Measurements from ENCODE around the gene ANKS6.
"Not testable (repeated sequence)": the region's sequence is repeated elsewhere in the genome, so short reads cannot be mapped to it uniquely, and the experiment has no call there.

Gene ANKS6

DNA sequence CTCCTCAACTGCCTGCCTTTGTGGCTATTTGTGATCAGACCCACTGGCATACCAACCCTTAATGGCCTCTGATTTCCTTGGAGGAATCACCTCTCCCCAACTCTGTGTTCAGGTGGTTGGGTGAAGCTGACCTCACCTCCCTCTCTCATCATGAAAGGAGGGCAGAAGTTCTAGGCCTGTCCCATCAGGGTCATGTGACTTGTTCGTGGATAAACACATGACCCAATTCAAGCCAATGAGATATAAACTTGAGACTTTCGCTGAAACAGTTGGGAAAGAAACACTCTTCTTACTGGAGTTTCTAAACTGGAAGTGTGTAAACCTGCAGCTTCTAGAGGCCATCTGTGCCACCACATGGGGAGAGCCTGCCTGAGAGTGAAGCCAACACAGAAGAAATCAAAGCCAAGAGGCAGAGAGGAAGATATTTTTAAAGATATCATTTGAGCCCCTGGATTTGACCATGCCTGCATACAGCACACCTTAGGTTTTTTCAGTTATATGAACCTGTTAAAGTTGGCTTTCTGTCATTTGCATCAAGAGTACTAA lies 93.4 kb downstream of the ANKS6 start:
- no peak for DNase-seq (ENCODE audit: low read depth)

DNA sequence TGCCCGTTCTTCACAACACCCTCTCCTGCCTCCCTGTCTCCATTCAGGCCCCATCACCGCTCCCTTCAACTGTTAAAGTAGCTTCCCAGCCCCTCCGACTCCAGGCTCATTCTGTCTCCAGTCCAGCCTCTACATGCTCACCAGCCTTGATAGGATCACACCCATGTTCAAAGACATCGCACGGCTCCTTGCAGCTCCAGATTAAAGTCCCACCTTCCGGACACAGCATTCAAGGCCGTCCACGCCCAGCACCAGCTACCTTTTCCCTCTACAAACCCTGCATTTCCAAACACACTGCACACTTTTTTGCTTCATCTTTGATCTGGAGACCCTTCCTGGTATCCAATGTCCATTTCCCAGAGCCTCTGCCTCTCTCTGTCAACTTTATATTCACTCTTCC lies 94.0 kb downstream of the ANKS6 start:
- no peak for DNase-seq (ENCODE audit: low read depth)

DNA sequence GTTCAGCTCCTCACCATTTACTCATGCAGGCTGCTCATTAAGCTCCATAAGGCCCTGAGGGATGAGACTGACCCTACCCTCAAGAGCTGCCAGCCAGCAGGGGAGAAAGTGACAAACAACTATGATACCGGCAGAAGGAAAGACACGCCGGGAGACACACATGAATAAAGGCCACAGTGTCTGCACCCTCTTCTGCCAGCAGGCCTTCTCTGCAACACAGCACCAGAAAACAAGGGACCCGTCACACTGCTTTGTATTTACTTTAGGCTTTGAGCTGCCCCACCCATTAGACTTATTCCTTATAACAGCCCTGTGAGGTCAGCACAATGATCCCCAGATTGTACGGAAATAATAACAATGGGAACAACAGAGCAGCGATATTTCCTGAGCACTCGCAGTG lies 94.8 kb downstream of the ANKS6 start:
- DNase-seq (ENCODE audit: low read depth): no peak

DNA sequence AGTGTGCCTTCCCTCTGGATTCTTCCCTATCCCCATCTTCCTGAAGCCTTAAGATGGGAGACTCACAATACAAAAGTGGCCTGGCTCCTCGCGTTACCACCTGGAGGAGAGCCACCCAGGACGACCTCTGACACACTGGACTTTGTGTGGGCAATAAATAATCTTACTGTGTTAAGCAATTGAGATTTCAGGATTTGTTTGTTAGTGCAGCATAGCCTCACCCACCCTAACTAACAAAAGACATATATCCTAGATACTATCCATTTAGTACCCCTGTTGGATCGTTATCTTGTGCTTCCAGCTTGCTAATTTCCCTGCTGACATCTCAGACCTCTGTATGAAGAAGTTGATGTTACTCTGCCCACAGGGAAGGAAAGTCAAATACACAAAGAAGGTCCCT lies 95.6 kb downstream of the ANKS6 start:
- no peak for DNase-seq (ENCODE audit: low read depth)

DNA sequence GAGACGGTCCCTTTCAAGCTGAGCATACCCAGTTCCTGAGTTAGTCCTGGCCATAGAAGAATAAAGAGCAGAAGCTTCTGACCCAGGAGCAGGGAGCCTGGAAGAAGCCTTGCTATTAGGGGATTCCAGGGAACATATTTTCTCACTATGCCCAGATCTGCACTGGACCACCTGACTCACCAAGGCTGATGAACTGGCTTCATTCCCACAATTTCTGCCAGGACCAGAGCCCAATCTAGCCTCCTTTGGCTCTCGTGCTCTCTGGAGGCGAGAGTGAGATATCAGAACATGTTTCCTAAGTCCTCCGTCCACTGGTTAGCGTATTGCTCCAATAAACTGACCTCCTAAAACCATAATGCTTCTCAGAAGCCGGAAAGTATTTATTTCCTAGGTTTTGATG lies 97.5 kb downstream of the ANKS6 start:
- DNase-seq (ENCODE audit: low read depth): no peak

DNA sequence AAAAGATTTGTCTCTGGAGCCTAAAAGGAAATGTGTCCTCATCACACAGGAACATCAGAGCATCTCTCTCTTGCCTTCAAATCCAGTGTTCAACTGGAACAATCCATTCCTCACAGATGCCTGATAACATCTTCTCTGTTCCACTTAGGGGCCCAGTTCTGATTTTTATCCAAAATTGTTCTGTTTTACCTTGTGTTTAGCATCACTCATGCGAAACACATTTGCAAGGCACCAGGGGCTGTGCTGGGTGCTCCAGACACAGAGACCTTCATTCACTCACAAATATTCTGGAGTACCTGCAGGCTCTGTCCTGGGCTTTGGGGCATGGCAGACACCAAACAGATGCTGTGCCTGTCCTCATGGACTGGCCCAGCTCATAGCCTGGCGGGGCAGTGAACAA lies 101.4 kb downstream of the ANKS6 start:
- no peak for DNase-seq (ENCODE audit: low read depth)

DNA sequence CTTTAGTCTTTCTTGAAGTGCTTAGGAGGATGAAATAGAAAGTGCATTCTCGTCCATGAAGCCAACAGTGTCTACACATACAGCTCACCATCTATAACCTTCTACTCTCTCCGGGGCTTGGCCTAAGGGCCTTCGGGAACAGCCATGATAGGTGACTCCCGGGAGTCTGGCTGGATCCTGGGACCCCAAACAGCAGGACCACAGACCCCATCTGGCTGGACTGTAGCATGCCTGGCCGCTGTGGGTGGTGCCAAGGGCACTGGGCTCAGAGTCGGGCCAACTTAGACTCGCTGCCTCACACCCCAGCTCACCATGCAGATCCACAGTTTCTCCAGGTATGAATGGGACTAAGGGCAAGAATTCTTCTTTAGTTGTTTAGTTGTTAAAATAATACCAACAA lies 104.0 kb downstream of the ANKS6 start:
- DNase-seq (ENCODE audit: low read depth): no peak

DNA sequence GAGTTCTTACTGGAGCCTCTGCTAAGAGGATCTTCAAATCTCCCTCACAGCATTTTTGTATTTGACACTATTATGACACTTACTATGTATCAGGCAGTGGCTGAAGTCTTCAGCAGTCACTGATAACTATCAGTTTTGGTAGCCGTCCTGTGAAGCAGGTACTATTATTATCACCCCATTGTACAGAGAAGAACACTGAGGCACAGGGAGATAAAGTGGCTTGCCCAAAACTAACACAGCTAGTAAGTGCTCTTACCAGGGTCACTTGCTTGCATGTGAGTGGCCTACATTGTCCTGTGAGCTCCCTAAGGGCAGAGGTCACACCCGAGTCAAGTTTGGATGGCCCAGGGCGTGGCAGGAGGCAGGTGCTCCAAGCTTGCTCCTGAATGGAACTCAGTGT lies 104.5 kb downstream of the ANKS6 start:
- no peak for DNase-seq (ENCODE audit: low read depth)

DNA sequence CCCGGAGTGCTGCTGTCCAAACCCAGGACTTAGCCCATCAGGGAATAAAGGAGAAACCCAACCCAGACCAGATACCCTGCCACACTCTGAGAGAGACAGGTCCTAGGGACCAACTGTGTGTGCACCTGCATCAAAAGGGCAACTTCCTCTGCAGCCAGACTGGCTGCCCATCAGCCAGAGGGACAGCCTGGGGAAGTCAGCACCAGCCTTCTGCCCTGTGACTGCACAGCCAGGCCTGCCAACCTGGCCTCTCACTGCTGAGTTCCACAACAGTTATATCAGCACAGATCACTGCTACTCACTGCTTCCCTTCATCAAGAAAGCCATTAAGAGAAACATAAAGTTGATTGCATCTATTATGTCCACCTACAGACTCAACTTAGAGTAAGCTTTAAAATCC lies 105.7 kb downstream of the ANKS6 start:
- DNase-seq (ENCODE audit: low read depth): no peak

DNA sequence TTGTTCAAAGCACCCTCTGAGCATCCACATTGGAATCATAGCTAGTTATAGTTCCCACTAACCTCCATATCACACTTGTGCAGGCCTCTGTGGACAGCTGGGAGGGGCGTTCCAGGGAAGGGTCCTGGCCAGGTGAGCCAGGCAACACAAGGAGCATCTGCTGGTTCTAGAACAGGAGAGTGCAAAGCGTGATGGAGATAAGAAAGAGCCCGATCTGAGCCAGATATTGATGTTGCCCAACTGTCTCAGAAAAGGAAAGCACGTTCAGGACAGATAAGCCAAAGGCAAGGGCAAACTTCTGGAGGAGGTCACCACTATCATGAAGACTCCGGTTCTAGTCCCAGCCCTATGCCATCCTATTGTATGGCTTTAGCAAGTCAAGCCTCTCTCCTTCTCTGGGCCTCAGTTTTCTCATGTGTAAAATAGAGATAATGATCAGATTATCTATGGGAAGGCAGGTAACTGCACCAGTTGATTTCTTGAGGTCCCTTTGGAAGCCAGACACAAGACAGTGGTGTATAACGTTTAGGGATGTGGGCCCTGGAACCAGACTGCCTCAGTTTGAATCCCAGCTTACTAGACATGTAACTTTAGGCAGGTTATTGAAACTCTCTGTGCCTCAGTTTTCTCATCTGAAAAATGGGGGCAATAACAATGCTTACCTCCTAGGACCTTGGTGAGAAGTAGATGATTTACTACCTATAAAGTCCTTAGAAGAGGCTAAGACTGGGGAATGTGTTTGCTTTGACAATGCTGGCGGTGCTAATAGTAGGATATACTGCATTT lies 107.5 kb downstream of the ANKS6 start:
- no peak for DNase-seq (ENCODE audit: low read depth)

DNA sequence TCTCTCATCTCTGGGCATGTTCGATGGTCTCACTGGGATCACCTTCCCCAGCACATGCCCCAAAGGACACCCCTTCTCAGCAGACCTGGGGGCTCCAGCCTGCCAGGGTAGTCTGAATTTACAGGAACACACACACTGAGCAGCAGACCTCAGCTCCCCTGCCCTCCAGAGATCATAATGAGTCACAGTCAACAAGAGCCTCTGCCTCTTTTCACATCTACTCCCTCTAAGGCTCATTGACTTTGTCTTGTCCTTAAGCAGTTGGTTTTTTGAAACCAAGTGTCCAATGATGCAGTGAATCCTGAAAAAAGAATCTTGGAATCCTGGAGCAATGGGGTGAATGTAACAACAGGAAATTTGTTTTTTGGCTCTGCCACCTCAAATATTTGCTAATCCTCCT lies 108.4 kb downstream of the ANKS6 start:
- DNase-seq (ENCODE audit: low read depth): no peak

DNA sequence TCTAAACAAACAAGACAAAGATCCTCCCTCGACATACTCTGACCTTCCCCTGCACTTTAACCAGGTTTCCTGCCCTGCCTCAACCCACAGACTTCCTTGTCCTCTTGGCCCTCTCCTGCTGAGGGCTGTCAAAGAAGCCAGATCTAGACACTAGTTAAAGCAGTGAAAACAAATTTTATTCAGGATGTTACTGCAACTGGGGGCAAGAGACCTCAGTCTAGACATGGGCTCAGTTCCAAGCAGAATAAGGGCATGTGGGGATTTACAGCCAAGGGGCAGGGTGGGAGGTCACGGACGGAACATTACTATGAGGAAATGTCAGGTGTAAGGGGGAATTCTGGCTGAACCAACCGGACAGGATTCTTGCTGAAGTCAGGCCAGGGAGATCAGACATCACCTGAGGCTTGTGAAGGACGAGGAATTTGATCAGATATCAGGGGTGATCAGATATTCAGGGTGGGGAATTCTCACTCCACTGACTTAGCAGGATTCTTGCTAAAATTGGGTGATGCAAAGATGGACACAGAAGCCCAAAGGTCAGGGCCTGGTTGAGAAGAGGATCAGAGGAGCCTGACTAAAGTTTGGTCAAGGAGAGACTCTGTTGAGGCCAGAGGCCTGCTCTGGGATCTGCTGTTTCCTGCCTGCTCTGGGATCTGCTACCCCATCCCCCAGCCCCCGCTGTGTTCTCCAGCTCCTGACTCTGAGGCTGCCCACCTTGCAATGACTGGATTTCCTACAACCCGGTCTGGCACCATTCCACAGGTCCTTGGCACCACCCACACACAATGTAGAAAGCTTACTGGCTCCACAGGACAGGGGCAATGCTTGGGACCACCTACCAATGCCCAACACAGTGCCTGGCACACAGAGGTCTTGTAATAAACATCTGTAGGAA lies 109.1 kb downstream of the ANKS6 start:
- no peak for DNase-seq (ENCODE audit: low read depth)

DNA sequence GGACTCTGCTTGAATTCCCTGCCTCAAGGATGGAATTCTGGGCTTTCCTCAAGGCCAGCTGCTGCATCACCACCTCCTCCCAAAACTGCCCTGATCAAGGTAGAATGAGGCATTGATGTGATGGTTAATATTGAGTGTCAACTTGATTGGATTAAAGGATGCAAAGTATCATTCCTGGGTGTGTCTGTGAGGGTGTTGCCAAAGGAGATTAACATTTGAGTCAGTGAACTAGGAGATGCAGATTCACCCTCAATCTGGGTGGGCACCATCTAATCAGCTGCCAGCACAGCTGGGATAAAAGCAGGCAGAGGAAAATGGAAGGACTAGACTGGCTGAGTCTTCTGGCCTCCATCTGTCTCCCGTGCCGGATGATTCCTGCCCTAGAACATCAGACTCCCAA lies 111.5 kb downstream of the ANKS6 start:
- DNase-seq (ENCODE audit: low read depth): not testable (repeated sequence)
